GM23338 (cell line): ENCODE results near the gene ZBTB18.

Source experiments
- EZH2 ChIP-seq: fragments of 200-600 bp; sonication (generic); IDR thresholded peaks from one replicate; pipeline ENCODE4 v1.8.0; 2017; ENCODE audit warnings: antibody characterized with exemption, mild to moderate bottlenecking, low read depth; ENCODE audit not compliant: unreplicated experiment
- ZNF114 ChIP-seq: fragments of 250-450 bp; sonication (Bioruptor Pico); IDR thresholded peaks from 2 replicates; pipeline ENCODE4 v1.5.0; 2020; ENCODE audit warnings: mild to moderate bottlenecking, moderate library complexity
- TF ChIP-seq, protein P1 (sequence below), 2 experiments: fragments of 200-600 bp in 1 of 2; sonication (generic) in 1 of 2; conservative IDR thresholded peaks; 2 replicates each; pipeline versions ENCODE4 v1.5.1 to v1.6.1; 2016 to 2017; ENCODE audit warnings: antibody characterized with exemption in 2 of 2, low read depth in 2 of 2, mild to moderate bottlenecking in 2 of 2, moderate library complexity in 1 of 2

DNA sequence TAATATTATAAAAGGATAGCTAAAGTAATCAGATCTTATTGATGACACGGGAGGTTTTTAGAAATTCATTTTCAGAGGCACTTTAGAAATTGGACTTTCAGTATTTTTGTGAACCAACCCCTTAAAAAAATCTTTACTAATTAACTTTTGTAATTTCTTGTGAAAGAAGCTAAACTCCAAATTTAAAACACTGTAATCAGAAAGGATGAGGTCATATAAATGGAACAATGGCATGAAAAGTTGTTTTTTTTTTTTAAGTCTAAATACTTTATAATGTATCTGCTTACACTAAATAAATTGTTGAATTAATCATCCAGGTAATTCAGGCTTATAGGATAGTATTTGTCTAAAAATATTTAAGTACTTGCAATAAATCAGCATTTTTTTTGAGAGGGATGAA, 9.0 kb downstream of the ZBTB18 start:
- TF ChIP-seq EZH2 = no peak
- TF ChIP-seq, protein P1, sequence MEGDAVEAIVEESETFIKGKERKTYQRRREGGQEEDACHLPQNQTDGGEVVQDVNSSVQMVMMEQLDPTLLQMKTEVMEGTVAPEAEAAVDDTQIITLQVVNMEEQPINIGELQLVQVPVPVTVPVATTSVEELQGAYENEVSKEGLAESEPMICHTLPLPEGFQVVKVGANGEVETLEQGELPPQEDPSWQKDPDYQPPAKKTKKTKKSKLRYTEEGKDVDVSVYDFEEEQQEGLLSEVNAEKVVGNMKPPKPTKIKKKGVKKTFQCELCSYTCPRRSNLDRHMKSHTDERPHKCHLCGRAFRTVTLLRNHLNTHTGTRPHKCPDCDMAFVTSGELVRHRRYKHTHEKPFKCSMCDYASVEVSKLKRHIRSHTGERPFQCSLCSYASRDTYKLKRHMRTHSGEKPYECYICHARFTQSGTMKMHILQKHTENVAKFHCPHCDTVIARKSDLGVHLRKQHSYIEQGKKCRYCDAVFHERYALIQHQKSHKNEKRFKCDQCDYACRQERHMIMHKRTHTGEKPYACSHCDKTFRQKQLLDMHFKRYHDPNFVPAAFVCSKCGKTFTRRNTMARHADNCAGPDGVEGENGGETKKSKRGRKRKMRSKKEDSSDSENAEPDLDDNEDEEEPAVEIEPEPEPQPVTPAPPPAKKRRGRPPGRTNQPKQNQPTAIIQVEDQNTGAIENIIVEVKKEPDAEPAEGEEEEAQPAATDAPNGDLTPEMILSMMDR (conservative IDR thresholded peaks at IDR 0.05; ENCODE audit: low read depth in 2 of 2) = no peak
- TF ChIP-seq ZNF114 (CRISPR knock-in tag) = no peak
